H1 (cell line): ENCODE measurements around the gene FRMD4B. TPM values are rescaled to one million over a fixed set of nuclear protein-coding genes. Genes with fewer than 3 reads are reported as not detected.

Source experiments
- CBX8 ChIP-seq: fragments of 300-800, 300-1000 bp; sonication (generic); IDR thresholded peaks from 2 replicates; pipeline ENCODE4 v1.7.1; 2016; ENCODE audit warnings: low read depth, low read length, borderline replicate concordance
- JUN ChIP-seq: IDR thresholded peaks from 2 replicates; pipeline ENCODE4 v1.6.1; 2011; ENCODE audit warnings: low read depth, mild to moderate bottlenecking, improper control_type of control experiment, low read length
- NANOG ChIP-seq: IDR thresholded peaks from 2 replicates; pipeline ENCODE4 v1.6.1; 2011; ENCODE audit warnings: low read length, low read depth, mild to moderate bottlenecking, inconsistent platforms; ENCODE audit not compliant: insufficient read depth, poor library complexity, severe bottlenecking
- NRF1 ChIP-seq: IDR thresholded peaks from 2 replicates; pipeline ENCODE4 v1.6.1; 2011; ENCODE audit warnings: mild to moderate bottlenecking, low read depth, low read length, improper control_type of control experiment
- TAF1 ChIP-seq: IDR thresholded peaks from 2 replicates; pipeline ENCODE4 v1.6.1; 2011; ENCODE audit warnings: mild to moderate bottlenecking, low read depth, low read length
- polyA plus RNA-seq, 7 experiments: library from polyadenylated mRNA; depleted of rRNA in 3 of 7; stranded (reverse) in 5 of 7; unstranded in 2 of 7; fragments of >200 nt in 5 of 7; fragments of 200-250 nt in 2 of 7; gene quantifications; 1 replicate in 5 of 7; 2 replicates in 1 of 7; 4 replicates in 1 of 7; pipeline versions ENCODE4 v1.2.1 to v1.2.3, GENCODE V29; 2011 to 2013; ENCODE audit warnings: missing spikeins in 2 of 7, mixed read lengths in 2 of 7
- total RNA-seq: library from RNA; stranded (reverse); fragmentation: NEBNext Ultra II Directional; extraction: Animal tissue kit (Norgen Biotek cat#: 25700); gene quantifications from 2 replicates; pipeline ENCODE4 v1.2.1, GENCODE V29; 2021
- TF ChIP-seq, protein P1 (sequence below): fragments of 300-600 bp; sonication (generic); IDR thresholded peaks from 2 replicates; pipeline ENCODE4 v1.7.1; 2012; ENCODE audit warnings: low read length, moderate library complexity, mild to moderate bottlenecking, inconsistent platforms; ENCODE audit not compliant: insufficient replicate concordance

FRMD4B gene
- total and polyA plus RNA-seq, 2 of the 8 experiments (the other 6 are each of a cell fraction or from before 2014, with no cell fraction given): 2.7 to 7.2 TPM

DNA sequence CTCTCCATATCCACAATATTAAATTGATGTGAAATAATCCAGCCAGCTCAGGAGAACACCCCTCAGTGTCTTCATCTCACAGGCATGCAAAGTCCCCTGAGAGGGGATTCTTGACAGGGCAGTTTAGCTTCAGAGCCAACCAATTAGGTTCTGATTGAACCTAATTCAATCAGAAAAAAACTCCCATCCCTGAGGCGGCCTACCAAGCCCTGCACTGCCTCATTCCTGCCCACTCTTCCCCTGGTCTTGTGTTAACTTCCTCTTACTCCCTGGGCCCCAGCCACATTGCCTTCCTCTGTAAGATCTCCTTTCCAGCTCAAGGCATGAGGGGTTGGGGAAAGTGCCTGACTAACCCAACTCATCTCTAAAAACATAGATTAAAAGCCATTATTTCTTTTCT, 46.1 kb downstream of the FRMD4B start (continued):
- TF ChIP-seq, protein P1, sequence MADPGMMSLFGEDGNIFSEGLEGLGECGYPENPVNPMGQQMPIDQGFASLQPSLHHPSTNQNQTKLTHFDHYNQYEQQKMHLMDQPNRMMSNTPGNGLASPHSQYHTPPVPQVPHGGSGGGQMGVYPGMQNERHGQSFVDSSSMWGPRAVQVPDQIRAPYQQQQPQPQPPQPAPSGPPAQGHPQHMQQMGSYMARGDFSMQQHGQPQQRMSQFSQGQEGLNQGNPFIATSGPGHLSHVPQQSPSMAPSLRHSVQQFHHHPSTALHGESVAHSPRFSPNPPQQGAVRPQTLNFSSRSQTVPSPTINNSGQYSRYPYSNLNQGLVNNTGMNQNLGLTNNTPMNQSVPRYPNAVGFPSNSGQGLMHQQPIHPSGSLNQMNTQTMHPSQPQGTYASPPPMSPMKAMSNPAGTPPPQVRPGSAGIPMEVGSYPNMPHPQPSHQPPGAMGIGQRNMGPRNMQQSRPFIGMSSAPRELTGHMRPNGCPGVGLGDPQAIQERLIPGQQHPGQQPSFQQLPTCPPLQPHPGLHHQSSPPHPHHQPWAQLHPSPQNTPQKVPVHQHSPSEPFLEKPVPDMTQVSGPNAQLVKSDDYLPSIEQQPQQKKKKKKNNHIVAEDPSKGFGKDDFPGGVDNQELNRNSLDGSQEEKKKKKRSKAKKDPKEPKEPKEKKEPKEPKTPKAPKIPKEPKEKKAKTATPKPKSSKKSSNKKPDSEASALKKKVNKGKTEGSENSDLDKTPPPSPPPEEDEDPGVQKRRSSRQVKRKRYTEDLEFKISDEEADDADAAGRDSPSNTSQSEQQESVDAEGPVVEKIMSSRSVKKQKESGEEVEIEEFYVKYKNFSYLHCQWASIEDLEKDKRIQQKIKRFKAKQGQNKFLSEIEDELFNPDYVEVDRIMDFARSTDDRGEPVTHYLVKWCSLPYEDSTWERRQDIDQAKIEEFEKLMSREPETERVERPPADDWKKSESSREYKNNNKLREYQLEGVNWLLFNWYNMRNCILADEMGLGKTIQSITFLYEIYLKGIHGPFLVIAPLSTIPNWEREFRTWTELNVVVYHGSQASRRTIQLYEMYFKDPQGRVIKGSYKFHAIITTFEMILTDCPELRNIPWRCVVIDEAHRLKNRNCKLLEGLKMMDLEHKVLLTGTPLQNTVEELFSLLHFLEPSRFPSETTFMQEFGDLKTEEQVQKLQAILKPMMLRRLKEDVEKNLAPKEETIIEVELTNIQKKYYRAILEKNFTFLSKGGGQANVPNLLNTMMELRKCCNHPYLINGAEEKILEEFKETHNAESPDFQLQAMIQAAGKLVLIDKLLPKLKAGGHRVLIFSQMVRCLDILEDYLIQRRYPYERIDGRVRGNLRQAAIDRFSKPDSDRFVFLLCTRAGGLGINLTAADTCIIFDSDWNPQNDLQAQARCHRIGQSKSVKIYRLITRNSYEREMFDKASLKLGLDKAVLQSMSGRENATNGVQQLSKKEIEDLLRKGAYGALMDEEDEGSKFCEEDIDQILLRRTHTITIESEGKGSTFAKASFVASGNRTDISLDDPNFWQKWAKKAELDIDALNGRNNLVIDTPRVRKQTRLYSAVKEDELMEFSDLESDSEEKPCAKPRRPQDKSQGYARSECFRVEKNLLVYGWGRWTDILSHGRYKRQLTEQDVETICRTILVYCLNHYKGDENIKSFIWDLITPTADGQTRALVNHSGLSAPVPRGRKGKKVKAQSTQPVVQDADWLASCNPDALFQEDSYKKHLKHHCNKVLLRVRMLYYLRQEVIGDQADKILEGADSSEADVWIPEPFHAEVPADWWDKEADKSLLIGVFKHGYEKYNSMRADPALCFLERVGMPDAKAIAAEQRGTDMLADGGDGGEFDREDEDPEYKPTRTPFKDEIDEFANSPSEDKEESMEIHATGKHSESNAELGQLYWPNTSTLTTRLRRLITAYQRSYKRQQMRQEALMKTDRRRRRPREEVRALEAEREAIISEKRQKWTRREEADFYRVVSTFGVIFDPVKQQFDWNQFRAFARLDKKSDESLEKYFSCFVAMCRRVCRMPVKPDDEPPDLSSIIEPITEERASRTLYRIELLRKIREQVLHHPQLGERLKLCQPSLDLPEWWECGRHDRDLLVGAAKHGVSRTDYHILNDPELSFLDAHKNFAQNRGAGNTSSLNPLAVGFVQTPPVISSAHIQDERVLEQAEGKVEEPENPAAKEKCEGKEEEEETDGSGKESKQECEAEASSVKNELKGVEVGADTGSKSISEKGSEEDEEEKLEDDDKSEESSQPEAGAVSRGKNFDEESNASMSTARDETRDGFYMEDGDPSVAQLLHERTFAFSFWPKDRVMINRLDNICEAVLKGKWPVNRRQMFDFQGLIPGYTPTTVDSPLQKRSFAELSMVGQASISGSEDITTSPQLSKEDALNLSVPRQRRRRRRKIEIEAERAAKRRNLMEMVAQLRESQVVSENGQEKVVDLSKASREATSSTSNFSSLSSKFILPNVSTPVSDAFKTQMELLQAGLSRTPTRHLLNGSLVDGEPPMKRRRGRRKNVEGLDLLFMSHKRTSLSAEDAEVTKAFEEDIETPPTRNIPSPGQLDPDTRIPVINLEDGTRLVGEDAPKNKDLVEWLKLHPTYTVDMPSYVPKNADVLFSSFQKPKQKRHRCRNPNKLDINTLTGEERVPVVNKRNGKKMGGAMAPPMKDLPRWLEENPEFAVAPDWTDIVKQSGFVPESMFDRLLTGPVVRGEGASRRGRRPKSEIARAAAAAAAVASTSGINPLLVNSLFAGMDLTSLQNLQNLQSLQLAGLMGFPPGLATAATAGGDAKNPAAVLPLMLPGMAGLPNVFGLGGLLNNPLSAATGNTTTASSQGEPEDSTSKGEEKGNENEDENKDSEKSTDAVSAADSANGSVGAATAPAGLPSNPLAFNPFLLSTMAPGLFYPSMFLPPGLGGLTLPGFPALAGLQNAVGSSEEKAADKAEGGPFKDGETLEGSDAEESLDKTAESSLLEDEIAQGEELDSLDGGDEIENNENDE: no peak
- TF ChIP-seq JUN (no peak), NANOG (no peak), NRF1 (no peak), CBX8 (no peak), TAF1 (no peak)
